HCT116 (cell line): Measurements from ENCODE around the gene LPIN1. TPM values are rescaled to one million over a fixed set of nuclear protein-coding genes. Genes with fewer than 3 reads are reported as not detected.

Source experiments
- ATAC-seq: fragments of 200-7000 bp; cut with Tn5 transposase; 2 replicates; pipeline ENCODE4 v1.9.1; 2020; ENCODE audit warnings: mild to moderate bottlenecking, moderate library complexity
- BruUV-seq: library from RNA; stranded (reverse); fragments of 400-500 nt; replicated peaks from 2 replicates; lab custom pipeline; 2021; lab: Mats Ljungman, UMichigan
- CTCF ChIA-PET: fragments of 300-600 bp; sonication (Branson Sonifier 250); formaldehyde crosslinking; loops from one replicate; lab custom pipeline; 2021; ENCODE audit warnings: antibody characterized with exemption; lab: Charles Lee
- POLR2A ChIA-PET: fragments of 300-600, 350-600 bp; sonication (Branson Sonifier 250); formaldehyde crosslinking; loops from one replicate; lab custom pipeline; 2021; ENCODE audit warnings: antibody characterized with exemption; lab: Charles Lee
- RAD21 ChIA-PET, 2 experiments: fragments of 300-600 bp; sonication (Branson Sonifier 250); formaldehyde crosslinking; loops; one replicate each; lab custom pipeline; 2023; ENCODE audit warnings: low total read pairs in 2 of 2; ENCODE audit not compliant: uncharacterized antibody in 2 of 2, unreplicated experiment in 2 of 2, low non-redundant PET in 1 of 2; lab: Charles Lee
- DNase-seq: peaks from one replicate; pipeline ENCODE4 v3.0.0-alpha.2; 2010; ENCODE audit warnings: low read depth, low spot score
- H2AFZ ChIP-seq: fragments of 200-600 bp; shearing (Covaris generic), sonication (generic); 2 replicates; pipeline ENCODE4 v1.6.1; 2017; ENCODE audit warnings: low read depth, mixed run types, mixed read lengths, antibody characterized with exemption, low read length; ENCODE audit not compliant: poor library complexity, severe bottlenecking
- H3K27ac ChIP-seq: 2 replicates; pipeline ENCODE4 v1.5.1; 2012; ENCODE audit warnings: low read depth, low read length
- H3K27me3 ChIP-seq: fragments of 200-600 bp; sonication (generic); 2 replicates; pipeline ENCODE4 v1.6.1; 2016; ENCODE audit warnings: mixed run types, low read length, mixed read lengths; ENCODE audit not compliant: insufficient read depth
- H3K36me3 ChIP-seq, 2 experiments: fragments of 200-500 bp in 1 of 2; fragments of 200-600 bp in 1 of 2; sonication (Bioruptor generic) in 1 of 2; sonication (generic) in 1 of 2; 2 replicates each; pipeline versions ENCODE4 v1.5.1 to v1.6.1; 2014 to 2016; ENCODE audit warnings: low read length in 2 of 2, inconsistent platforms in 1 of 2, mixed read lengths in 1 of 2, mixed run types in 1 of 2; ENCODE audit not compliant: insufficient read depth in 2 of 2, control insufficient read depth in 1 of 2
- H3K4me1 ChIP-seq, 2 experiments: fragments of 200-600 bp in 1 of 2; sonication (generic) in 1 of 2; 2 replicates each; pipeline versions ENCODE4 v1.5.1 to v1.6.1; 2012 to 2017; ENCODE audit warnings: low read length in 2 of 2, inconsistent platforms in 1 of 2, mild to moderate bottlenecking in 1 of 2, mixed read lengths in 1 of 2, mixed run types in 1 of 2, moderate library complexity in 1 of 2; ENCODE audit not compliant: insufficient read depth in 2 of 2, control insufficient read depth in 1 of 2
- H3K4me2 ChIP-seq: fragments of 200-600 bp; sonication (generic); 2 replicates; pipeline ENCODE4 v1.6.1; 2017; ENCODE audit warnings: mixed run types, low read length, mixed read lengths
- H3K4me3 ChIP-seq, 2 experiments: fragments of 200-600 bp in 1 of 2; sonication (generic) in 1 of 2; replicated peaks in 1 of 2; 2 replicates each; pipeline ENCODE4 v1.5.1; 2011 to 2016; ENCODE audit warnings: low read length in 2 of 2, control low read depth in 1 of 2, low read depth in 1 of 2, mild to moderate bottlenecking in 1 of 2, mixed read lengths in 1 of 2, mixed run types in 1 of 2
- H3K79me2 ChIP-seq: fragments of 200-600 bp; sonication (generic); 2 replicates; pipeline ENCODE4 v1.6.1; 2017; ENCODE audit warnings: mild to moderate bottlenecking, mixed run types, low read length, moderate library complexity, mixed read lengths; ENCODE audit not compliant: insufficient read depth
- H3K9ac ChIP-seq: fragments of 200-600 bp; sonication (generic); 2 replicates; pipeline ENCODE4 v1.6.1; 2016; ENCODE audit warnings: low read length, mixed read lengths
- H3K9me2 ChIP-seq: fragments of 200-600 bp; sonication (generic), shearing (Covaris generic); 2 replicates; pipeline ENCODE4 v1.6.1; 2017; ENCODE audit warnings: mixed run types, mild to moderate bottlenecking, moderate library complexity; ENCODE audit not compliant: insufficient read depth
- H3K9me3 ChIP-seq, 2 experiments: fragments of 200-500 bp in 1 of 2; fragments of 200-600 bp in 1 of 2; sonication (Bioruptor generic) in 1 of 2; sonication (generic) in 1 of 2; 2 replicates each; pipeline ENCODE4 v1.6.1; 2014 to 2017; ENCODE audit warnings: low read length in 2 of 2, mixed read lengths in 2 of 2, inconsistent platforms in 1 of 2, low read depth in 1 of 2, mild to moderate bottlenecking in 1 of 2, mixed run types in 1 of 2, moderate library complexity in 1 of 2; ENCODE audit not compliant: control insufficient read depth in 1 of 2, insufficient read depth in 1 of 2
- H4K20me1 ChIP-seq: fragments of 200-600 bp; sonication (generic), shearing (Covaris generic); 2 replicates; pipeline ENCODE4 v1.6.1; 2017; ENCODE audit warnings: mixed run types, mild to moderate bottlenecking, moderate library complexity; ENCODE audit not compliant: insufficient read depth
- CBX3 ChIP-seq: IDR thresholded peaks from 2 replicates; pipeline ENCODE4 v1.6.1; 2012; ENCODE audit warnings: low read depth
- CEBPB ChIP-seq: IDR thresholded peaks from 2 replicates; pipeline ENCODE4 v1.6.1; 2012; ENCODE audit warnings: low read depth
- EGR1 ChIP-seq: IDR thresholded peaks from 2 replicates; pipeline ENCODE4 v1.6.1; 2012; ENCODE audit warnings: low read depth
- EZH2 ChIP-seq: fragments of 200-600 bp; sonication (generic); IDR thresholded peaks from 2 replicates; pipeline ENCODE4 v1.6.1; 2017; ENCODE audit warnings: antibody characterized with exemption, mixed run types
- EZH2phosphoT487 ChIP-seq: fragments of 200-600 bp; IDR thresholded peaks from 2 replicates; pipeline ENCODE4 v1.6.1; 2018; ENCODE audit warnings: antibody characterized with exemption, borderline replicate concordance
- FOSL1 ChIP-seq: IDR thresholded peaks from 2 replicates; pipeline ENCODE4 v1.6.1; 2012; ENCODE audit warnings: low read depth
- JUND ChIP-seq: IDR thresholded peaks from 2 replicates; pipeline ENCODE4 v1.6.1; 2012
- POLR2A ChIP-seq: IDR thresholded peaks from 2 replicates; pipeline ENCODE4 v1.7.0; 2011; ENCODE audit warnings: borderline replicate concordance; ENCODE audit not compliant: insufficient read depth, insufficient read length; ENCODE audit errors: extremely low read depth
- RAD21 ChIP-seq: IDR thresholded peaks from 2 replicates; pipeline ENCODE4 v1.6.1; 2012; ENCODE audit warnings: low read depth, mild to moderate bottlenecking
- SP1 ChIP-seq: IDR thresholded peaks from 2 replicates; pipeline ENCODE4 v1.6.1; 2012; ENCODE audit warnings: low read depth
- SRF ChIP-seq: IDR thresholded peaks from 2 replicates; pipeline ENCODE4 v1.6.1; 2012; ENCODE audit warnings: low read depth
- TCF7L2 ChIP-seq: IDR thresholded peaks from 2 replicates; pipeline ENCODE4 v1.7.0; 2011; ENCODE audit warnings: borderline replicate concordance, inconsistent platforms; ENCODE audit not compliant: insufficient read depth, insufficient read length; ENCODE audit errors: extremely low read depth
- YY1 ChIP-seq: IDR thresholded peaks from 2 replicates; pipeline ENCODE4 v1.6.1; 2011; ENCODE audit warnings: low read length, low read depth, moderate library complexity, mild to moderate bottlenecking; ENCODE audit not compliant: insufficient replicate concordance; ENCODE audit errors: extremely low read depth
- ZFX ChIP-seq: fragments of 450-650 bp; IDR thresholded peaks from 2 replicates; pipeline ENCODE4 v1.6.1; 2017
- ZNF274 ChIP-seq: fragments of 200-500 bp; sonication (Bioruptor generic); IDR thresholded peaks from 2 replicates; pipeline ENCODE4 v1.6.1; 2014; ENCODE audit warnings: mild to moderate bottlenecking, low read depth, low read length, inconsistent platforms
- intact Hi-C: fragments of 100-400 bp; cut with micrococcal nuclease; formaldehyde crosslinking; loops from 2 replicates; pipeline ENCODE4 v1.10.0; 2022
- total RNA-seq: library from RNA; stranded (reverse); gene quantifications from one replicate; pipeline ENCODE4 v1.2.1, GENCODE V29; 2021; ENCODE audit not compliant: unreplicated experiment
- TF ChIP-seq, protein P1 (sequence below): IDR thresholded peaks from 2 replicates; pipeline ENCODE4 v1.6.1; 2011; ENCODE audit warnings: mild to moderate bottlenecking, low read length, moderate library complexity; ENCODE audit not compliant: insufficient replicate concordance; ENCODE audit errors: extremely low read depth
- TF ChIP-seq, protein P2 (sequence below): IDR thresholded peaks from 2 replicates; pipeline ENCODE4 v1.6.1; 2012; ENCODE audit warnings: low read depth
- TF ChIP-seq, protein P3 (sequence below): IDR thresholded peaks from 2 replicates; pipeline ENCODE4 v1.6.1; 2012

The LPIN1 gene
- total RNA-seq, 1 experiment from 2014 or later, result 16.7 TPM

DNA sequence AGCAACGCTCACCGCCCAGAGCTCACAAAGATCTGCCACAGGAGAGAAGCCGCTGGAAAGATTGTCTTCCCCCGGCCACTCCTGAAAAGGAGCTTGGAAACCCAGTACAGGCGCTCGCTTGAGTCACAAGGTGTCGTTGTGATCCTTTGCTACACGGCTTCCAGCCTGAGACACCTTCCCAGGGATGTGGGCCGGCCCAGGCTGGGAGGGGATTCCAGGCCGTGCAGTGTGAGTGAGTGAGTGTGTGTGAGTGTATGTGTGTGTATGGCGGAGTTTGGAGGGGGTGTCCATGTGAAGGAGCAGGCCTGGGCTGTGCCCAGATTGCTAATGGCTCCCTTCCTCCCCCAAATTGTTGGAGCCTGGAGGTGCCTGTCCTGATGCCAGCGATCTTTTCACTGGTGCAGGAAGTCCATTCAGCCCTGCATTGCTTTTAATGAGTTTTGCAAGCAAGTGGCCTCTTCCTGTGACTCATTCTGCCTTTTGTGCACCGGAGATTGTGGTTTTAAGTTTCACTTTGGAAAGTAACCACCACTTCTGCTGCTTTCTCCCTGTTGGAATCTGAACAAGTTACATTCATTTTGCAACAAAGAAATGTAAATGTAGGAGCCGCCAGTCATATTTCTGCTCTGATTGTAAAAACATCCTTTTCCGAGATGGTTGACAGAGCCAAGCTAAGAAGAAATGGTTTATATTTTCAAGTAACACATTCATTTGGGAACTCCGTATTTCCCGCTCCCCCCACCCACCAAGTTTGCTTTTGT lies 83.7 kb downstream of the LPIN1 start (continued):
- TF ChIP-seq, protein P1, sequence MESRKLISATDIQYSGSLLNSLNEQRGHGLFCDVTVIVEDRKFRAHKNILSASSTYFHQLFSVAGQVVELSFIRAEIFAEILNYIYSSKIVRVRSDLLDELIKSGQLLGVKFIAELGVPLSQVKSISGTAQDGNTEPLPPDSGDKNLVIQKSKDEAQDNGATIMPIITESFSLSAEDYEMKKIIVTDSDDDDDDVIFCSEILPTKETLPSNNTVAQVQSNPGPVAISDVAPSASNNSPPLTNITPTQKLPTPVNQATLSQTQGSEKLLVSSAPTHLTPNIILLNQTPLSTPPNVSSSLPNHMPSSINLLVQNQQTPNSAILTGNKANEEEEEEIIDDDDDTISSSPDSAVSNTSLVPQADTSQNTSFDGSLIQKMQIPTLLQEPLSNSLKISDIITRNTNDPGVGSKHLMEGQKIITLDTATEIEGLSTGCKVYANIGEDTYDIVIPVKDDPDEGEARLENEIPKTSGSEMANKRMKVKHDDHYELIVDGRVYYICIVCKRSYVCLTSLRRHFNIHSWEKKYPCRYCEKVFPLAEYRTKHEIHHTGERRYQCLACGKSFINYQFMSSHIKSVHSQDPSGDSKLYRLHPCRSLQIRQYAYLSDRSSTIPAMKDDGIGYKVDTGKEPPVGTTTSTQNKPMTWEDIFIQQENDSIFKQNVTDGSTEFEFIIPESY, result peak; percentile 11
- peak; percentile 35 for TF ChIP-seq POLR2A
- TF ChIP-seq RAD21, result peak; percentile 90
- peak; percentile 98 for TF ChIP-seq FOSL1
- TF ChIP-seq JUND, result peak; percentile 97
- TF ChIP-seq ZFX, result 0 out of 2 replicates have a peak, but pooled peaks have one; percentile 12

DNA sequence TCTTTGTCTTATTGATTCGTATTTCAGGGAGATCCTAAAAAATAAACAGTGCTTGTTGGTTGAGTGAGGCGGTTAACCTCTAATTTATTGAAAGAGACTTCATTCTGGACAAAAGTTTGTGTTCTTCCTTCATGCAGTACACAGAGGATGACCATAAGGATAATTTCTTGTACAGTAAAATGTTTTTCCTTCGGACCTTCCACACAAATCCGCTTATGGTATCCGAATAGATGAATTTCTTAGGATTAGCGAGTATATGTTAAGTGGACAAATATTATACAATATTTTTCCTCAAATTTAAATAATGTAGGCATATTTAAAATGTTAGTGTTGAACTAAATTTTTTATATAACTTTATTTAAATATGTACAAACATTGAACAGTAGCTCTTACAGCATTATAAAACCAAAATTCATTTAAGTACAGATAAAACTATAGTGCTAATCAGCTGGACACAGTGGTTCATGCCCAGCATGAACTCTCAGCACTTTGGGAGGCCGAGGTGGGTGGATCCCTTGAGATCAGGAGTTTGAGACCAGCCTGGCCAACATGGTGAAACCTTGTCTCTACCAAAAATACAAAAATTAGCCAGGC lies 84.4 kb downstream of the LPIN1 start:
- DNase-seq, result no peak
- peak overlapping the region; percentile 49 for H3K9ac ChIP-seq
- H3K79me2 ChIP-seq, result no peaks in the 10 kb centered on the region
- POLR2A ChIA-PET, result no interaction called here
- TSS peak; percentile 57 for BruUV-seq
- TF ChIP-seq, protein P2, sequence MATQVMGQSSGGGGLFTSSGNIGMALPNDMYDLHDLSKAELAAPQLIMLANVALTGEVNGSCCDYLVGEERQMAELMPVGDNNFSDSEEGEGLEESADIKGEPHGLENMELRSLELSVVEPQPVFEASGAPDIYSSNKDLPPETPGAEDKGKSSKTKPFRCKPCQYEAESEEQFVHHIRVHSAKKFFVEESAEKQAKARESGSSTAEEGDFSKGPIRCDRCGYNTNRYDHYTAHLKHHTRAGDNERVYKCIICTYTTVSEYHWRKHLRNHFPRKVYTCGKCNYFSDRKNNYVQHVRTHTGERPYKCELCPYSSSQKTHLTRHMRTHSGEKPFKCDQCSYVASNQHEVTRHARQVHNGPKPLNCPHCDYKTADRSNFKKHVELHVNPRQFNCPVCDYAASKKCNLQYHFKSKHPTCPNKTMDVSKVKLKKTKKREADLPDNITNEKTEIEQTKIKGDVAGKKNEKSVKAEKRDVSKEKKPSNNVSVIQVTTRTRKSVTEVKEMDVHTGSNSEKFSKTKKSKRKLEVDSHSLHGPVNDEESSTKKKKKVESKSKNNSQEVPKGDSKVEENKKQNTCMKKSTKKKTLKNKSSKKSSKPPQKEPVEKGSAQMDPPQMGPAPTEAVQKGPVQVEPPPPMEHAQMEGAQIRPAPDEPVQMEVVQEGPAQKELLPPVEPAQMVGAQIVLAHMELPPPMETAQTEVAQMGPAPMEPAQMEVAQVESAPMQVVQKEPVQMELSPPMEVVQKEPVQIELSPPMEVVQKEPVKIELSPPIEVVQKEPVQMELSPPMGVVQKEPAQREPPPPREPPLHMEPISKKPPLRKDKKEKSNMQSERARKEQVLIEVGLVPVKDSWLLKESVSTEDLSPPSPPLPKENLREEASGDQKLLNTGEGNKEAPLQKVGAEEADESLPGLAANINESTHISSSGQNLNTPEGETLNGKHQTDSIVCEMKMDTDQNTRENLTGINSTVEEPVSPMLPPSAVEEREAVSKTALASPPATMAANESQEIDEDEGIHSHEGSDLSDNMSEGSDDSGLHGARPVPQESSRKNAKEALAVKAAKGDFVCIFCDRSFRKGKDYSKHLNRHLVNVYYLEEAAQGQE, result no peak
- no peak for TF ChIP-seq EZH2
- TF ChIP-seq ZNF274, result no peak
- TF ChIP-seq EZH2phosphoT487, result no peak
- TF ChIP-seq CEBPB, result no peak
- no peak for TF ChIP-seq POLR2A
- TF ChIP-seq EGR1, result no peak
- no peak for TF ChIP-seq TCF7L2
- no peak for TF ChIP-seq SP1
- TF ChIP-seq, protein P3, sequence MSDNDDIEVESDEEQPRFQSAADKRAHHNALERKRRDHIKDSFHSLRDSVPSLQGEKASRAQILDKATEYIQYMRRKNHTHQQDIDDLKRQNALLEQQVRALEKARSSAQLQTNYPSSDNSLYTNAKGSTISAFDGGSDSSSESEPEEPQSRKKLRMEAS, result no peak
- TF ChIP-seq YY1, result no peak
- no peak for TF ChIP-seq JUND
- TF ChIP-seq SRF, result no peak
- TF ChIP-seq CBX3, result no peak
- peak overlapping the region; percentile 51 for H2AFZ ChIP-seq
- RAD21 ChIA-PET, result no interaction called here
- peaks cover 27 to 31% of the 10 kb centered on the region in 2 experiments for H3K4me1 ChIP-seq
- peak overlapping the region; percentile 96 for H3K27ac ChIP-seq
- no peaks in the 10 kb centered on the region for H3K9me2 ChIP-seq
- no peaks in the 10 kb centered on the region for H3K9me3 ChIP-seq
- peak overlapping the region; percentile 33 to 50 for H3K4me3 ChIP-seq
- intact Hi-C loops, result loop anchor here (1.0 to 10.0 kb wide), 4 partner anchors 344 to 1176 kb away; partner anchors contain the start of gene TRIB2
- no peaks in the 10 kb centered on the region for H4K20me1 ChIP-seq
- CTCF ChIA-PET, result interaction anchor here (2.6 to 2.8 kb wide), 2 partner anchors 885 to 1176 kb away, joined by 25 to 29 read pairs; partner anchors contain the start of gene TRIB2
- peak overlapping the region; percentile 87 for H3K4me2 ChIP-seq
- H3K27me3 ChIP-seq, result no peaks in the 10 kb centered on the region
- ATAC-seq, result no peak
- no peaks in the 10 kb centered on the region for H3K36me3 ChIP-seq
